Panc1 (cell line): ENCODE measurements around the gene TNFRSF11A. TPM values are rescaled to one million over a fixed set of nuclear protein-coding genes. Genes with fewer than 3 reads are reported as not detected.

ENCODE experiments used
- ATAC-seq: fragments of 200-7000 bp; cut with Tn5 transposase; 2 replicates; pipeline ENCODE4 v1.9.1; 2020; ENCODE audit warnings: mild to moderate bottlenecking, moderate library complexity
- BruUV-seq: library from RNA; stranded (reverse); fragments of 400-500 nt; replicated peaks from 2 replicates; lab custom pipeline; 2021; lab: Mats Ljungman, UMichigan
- CTCF ChIA-PET: fragments of 300-600 bp; sonication (Branson Sonifier 250); formaldehyde crosslinking; loops from one replicate; lab custom pipeline; 2022; ENCODE audit warnings: antibody characterized with exemption; lab: Charles Lee
- POLR2A ChIA-PET: fragments of 300-600 bp; sonication (Branson Sonifier 250); formaldehyde crosslinking; loops from one replicate; lab custom pipeline; 2022; ENCODE audit warnings: antibody characterized with exemption; lab: Charles Lee
- DNase-seq: peaks from one replicate; pipeline ENCODE4 v3.0.0-alpha.2; 2010; ENCODE audit warnings: low read depth, low spot score
- H3K27ac ChIP-seq: 2 replicates; pipeline ENCODE4 v1.5.1; 2011; ENCODE audit warnings: mild to moderate bottlenecking, low read length, inconsistent platforms
- H3K27me3 ChIP-seq: fragments of 200-500 bp; sonication (Bioruptor generic); 2 replicates; pipeline ENCODE4 v1.6.0; 2014; ENCODE audit warnings: low read length, inconsistent platforms; ENCODE audit not compliant: control insufficient read depth, insufficient read depth
- H3K36me3 ChIP-seq: fragments of 200-500 bp; sonication (Bioruptor generic); 2 replicates; pipeline ENCODE4 v1.5.1; 2014; ENCODE audit warnings: inconsistent platforms, mild to moderate bottlenecking, low read length, moderate library complexity; ENCODE audit not compliant: control insufficient read depth, insufficient read depth
- H3K4me1 ChIP-seq: 2 replicates; pipeline ENCODE4 v1.5.1; 2011; ENCODE audit warnings: inconsistent platforms, mild to moderate bottlenecking, low read length, moderate library complexity; ENCODE audit not compliant: control insufficient read depth, insufficient read depth
- H3K4me3 ChIP-seq, 2 experiments: 2 replicates each; pipeline ENCODE4 v1.5.1; 2011 to 2012; ENCODE audit warnings: low read depth in 2 of 2, low read length in 2 of 2, mild to moderate bottlenecking in 2 of 2, inconsistent platforms in 1 of 2, moderate library complexity in 1 of 2
- H3K9me3 ChIP-seq: fragments of 200-500 bp; sonication (Bioruptor generic); 2 replicates; pipeline ENCODE4 v1.5.1; 2014; ENCODE audit warnings: low read depth, mild to moderate bottlenecking, inconsistent platforms, low read length, moderate library complexity; ENCODE audit not compliant: control insufficient read depth, insufficient read depth
- CTCF ChIP-seq: fragments of 450-650 bp; IDR thresholded peaks from 2 replicates; pipeline ENCODE4 v1.5.1; 2017; ENCODE audit warnings: mild to moderate bottlenecking
- POLR2AphosphoS5 ChIP-seq: IDR thresholded peaks from 2 replicates; pipeline ENCODE4 v1.6.1; 2012; ENCODE audit warnings: mild to moderate bottlenecking, low read depth, low read length, moderate library complexity
- REST ChIP-seq, 2 experiments: IDR thresholded peaks; 2 replicates each; pipeline ENCODE4 v1.6.1; 2011 to 2012; ENCODE audit warnings: low read depth in 2 of 2, control low read depth in 1 of 2, low read length in 1 of 2, mild to moderate bottlenecking in 1 of 2, moderate library complexity in 1 of 2; ENCODE audit not compliant: insufficient read depth in 1 of 2
- SIN3A ChIP-seq: IDR thresholded peaks from 2 replicates; pipeline ENCODE4 v1.6.1; 2012; ENCODE audit warnings: low read depth, mild to moderate bottlenecking, low read length, moderate library complexity, borderline replicate concordance; ENCODE audit not compliant: insufficient read depth
- TCF7L2 ChIP-seq: IDR thresholded peaks from 2 replicates; pipeline ENCODE4 v1.6.1; 2011; ENCODE audit warnings: mild to moderate bottlenecking, low read depth, low read length, inconsistent platforms
- in situ Hi-C: cut with HindIII; loops from 2 replicates; pipeline ENCODE4 v1.10.0; 2016; ENCODE audit warnings: low sequenced_read_pairs, low pct_unique_long_range_greater_than_20kb
- intact Hi-C: fragments of 100-400 bp; cut with micrococcal nuclease; formaldehyde crosslinking; loops from one replicate; pipeline ENCODE4 v1.10.0; 2022; ENCODE audit not compliant: unreplicated experiment
- total RNA-seq: library from RNA; stranded (reverse); gene quantifications from one replicate; pipeline ENCODE4 v1.2.1, GENCODE V29; 2021; ENCODE audit not compliant: unreplicated experiment

The TNFRSF11A gene
- total RNA-seq, 1 experiment from 2014 or later, result 14.1 TPM

GRCh38 chr18:62379051-62379450, 53.9 kb downstream of the TNFRSF11A start:
- intact Hi-C loops, result no loop called here

GRCh38 chr18:62381373-62381772, 56.3 kb downstream of the TNFRSF11A start:
- CTCF ChIA-PET, result no interaction called here
- no peak for DNase-seq
- Histone ChIP-seq H3K9me3 (no peaks in the 10 kb centered on the region), H3K4me3 (no peak overlapping the region), H3K27ac (no peak overlapping the region), H3K27me3 (no peaks in the 10 kb centered on the region), H3K4me1 (no peaks in the 10 kb centered on the region), H3K36me3 (no peaks in the 10 kb centered on the region)
- POLR2A ChIA-PET, result no interaction called here
- in situ Hi-C loops (no loop called here), intact Hi-C loops (no loop called here)
- ATAC-seq, result no peak
- BruUV-seq, result no TSS peak
- no peak for TF ChIP-seq REST (IDR thresholded peaks at IDR 0.05; ENCODE audit: insufficient read depth in 1 of 2, low read depth in 2 of 2, low read length in 1 of 2)
- TF ChIP-seq POLR2AphosphoS5, result no peak
- TF ChIP-seq SIN3A, result no peak
- TF ChIP-seq TCF7L2, result no peak
- TF ChIP-seq CTCF, result no peak

More at GRCh38 chr18:62379051-62379450, 53.9 kb downstream of the TNFRSF11A start:
- DNase-seq (no peak), ATAC-seq (no peak)
- TF ChIP-seq POLR2AphosphoS5, result no peak
- TF ChIP-seq CTCF, result no peak
- no peak for TF ChIP-seq SIN3A
- Histone ChIP-seq H3K4me3 (no peak overlapping the region), H3K36me3 (no peaks in the 10 kb centered on the region), H3K4me1 (no peaks in the 10 kb centered on the region), H3K27me3 (no peaks in the 10 kb centered on the region), H3K9me3 (no peaks in the 10 kb centered on the region), H3K27ac (no peak overlapping the region)
- POLR2A ChIA-PET, result no interaction called here
- in situ Hi-C loops, result no loop called here
- BruUV-seq, result no TSS peak
- CTCF ChIA-PET, result no interaction called here
